Left lung (tissue), 10 donors: ENCODE measurements around the gene TRIM5. TPM values are rescaled to one million over a fixed set of nuclear protein-coding genes. Genes with fewer than 3 reads are reported as not detected.
"Not testable (repeated sequence)": the region's sequence is repeated elsewhere in the genome, so short reads cannot be mapped to it uniquely, and the experiment has no call there.

Experiments used
- ATAC-seq: fragments of 200-7000 bp; cut with Tn5 transposase; one replicate; pipeline ENCODE4 v1.9.1; 2020; ENCODE audit warnings: moderate library complexity
- DNase-seq, 4 donors: peaks; one replicate each; pipeline ENCODE4 v3.0.0-alpha.2; 2013 to 2020
- H3K27ac ChIP-seq, 2 donors: fragments of 200-600 bp; sonication (generic) in 1 of 2; one replicate each; pipeline versions ENCODE4 v1.5.0 to v1.8.0; 2020 to 2021
- H3K27me3 ChIP-seq, 2 donors: fragments of 200-600 bp; sonication (generic) in 1 of 2; one replicate each; pipeline versions ENCODE4 v1.5.0 to v1.8.0; 2020 to 2021
- H3K36me3 ChIP-seq, 2 donors: fragments of 200-600 bp; sonication (generic) in 1 of 2; one replicate each; pipeline versions ENCODE4 v1.5.0 to v1.8.0; 2020 to 2021
- H3K4me1 ChIP-seq, 2 donors: fragments of 200-600 bp; one replicate each; pipeline ENCODE4 v1.8.0; 2021
- H3K4me3 ChIP-seq, 2 donors: fragments of 200-600 bp; sonication (generic) in 1 of 2; one replicate each; pipeline versions ENCODE4 v1.5.0 to v1.8.0; 2020 to 2021; ENCODE audit warnings: mild to moderate bottlenecking in 1 of 2
- H3K9me3 ChIP-seq, 2 donors: fragments of 200-600 bp; sonication (generic) in 1 of 2; one replicate each; pipeline versions ENCODE4 v1.5.0 to v1.8.0; 2020 to 2021
- CTCF ChIP-seq, 2 donors: fragments of 200-600 bp; sonication (generic) in 1 of 2; IDR thresholded peaks; one replicate each; pipeline versions ENCODE4 v1.5.0 to v1.8.0; 2021; ENCODE audit warnings: antibody characterized with exemption in 2 of 2
- intact Hi-C, 2 donors: fragments of 100-400 bp; cut with DNase I; formaldehyde crosslinking; loops; one replicate each; pipeline versions ENCODE4 v1.11.2 to v1.14.2; 2022
- polyA plus RNA-seq, 6 donors: library from polyadenylated mRNA; unstranded; fragments of 120-200 nt; gene quantifications; one replicate each; pipeline ENCODE4 v1.2.1, GENCODE V29; 2013; ENCODE audit not compliant: insufficient read length in 6 of 6
- total RNA-seq, 2 donors: library from RNA; stranded (reverse); fragmentation: NEBNext Ultra II Directional; extraction: Animal tissue kit (Norgen Biotek cat#: 25700); gene quantifications; one replicate each; pipeline ENCODE4 v1.2.1, GENCODE V29; 2021
- donor health status: DM: no; HTN: yes; CAD: no.
- donor health status: DM: no; HTN: no; CAD: no.

Gene TRIM5
- total and polyA plus RNA-seq, 8 donors = 42.6 to 65.4 (median 58.6) TPM

- H3K27ac ChIP-seq = no peak overlapping the region
- peaks cover 0 to 79% of the 10 kb centered on the region in 2 donors for H3K36me3 ChIP-seq
- no peaks in the 10 kb centered on the region for H3K4me1 ChIP-seq
- no peaks in the 10 kb centered on the region for H3K9me3 ChIP-seq
- DNase-seq (no peak), ATAC-seq (no peak)
- no peaks in the 10 kb centered on the region for H3K27me3 ChIP-seq
- no peak overlapping the region for H3K4me3 ChIP-seq
- intact Hi-C loops = no loop called here
- TF ChIP-seq CTCF (IDR thresholded peaks at IDR 0.05) = no peak
Measured at GRCh38 chr11:5665051-5665570, 19.8 kb downstream of the TRIM5 start.

- Histone ChIP-seq H3K9me3 (no peaks in the 10 kb centered on the region), H3K27ac (no peak overlapping the region), H3K4me1 (no peaks in the 10 kb centered on the region), H3K4me3 (no peak overlapping the region), H3K36me3 (peaks cover 0 to 63% of the 10 kb centered on the region in 2 donors), H3K27me3 (no peaks in the 10 kb centered on the region)
- DNase-seq = no peak
- intact Hi-C loops = no loop called here
- TF ChIP-seq CTCF (IDR thresholded peaks at IDR 0.05) = no peak
- ATAC-seq = no peak
Measured at GRCh38 chr11:5663511-5663910, 21.4 kb downstream of the TRIM5 start.

GRCh38 chr11:5658318-5658717, 26.6 kb downstream of the TRIM5 start:
- ATAC-seq (no peak), DNase-seq (no peak)
- H3K27ac ChIP-seq = no peak overlapping the region
- no peak for TF ChIP-seq CTCF (IDR thresholded peaks at IDR 0.05)
- H3K9me3 ChIP-seq = peaks cover 0 to 3% of the 10 kb centered on the region in 2 donors
- intact Hi-C loops = no loop called here
- H3K36me3 ChIP-seq = peaks cover 0 to 17% of the 10 kb centered on the region in 2 donors
- no peaks in the 10 kb centered on the region for H3K27me3 ChIP-seq
- H3K4me1 ChIP-seq = no peaks in the 10 kb centered on the region
- no peak overlapping the region for H3K4me3 ChIP-seq

GRCh38 chr11:5656956-5657355, 27.9 kb downstream of the TRIM5 start:
- H3K36me3 ChIP-seq, H3K4me3 ChIP-seq, intact Hi-C loops, H3K4me1 ChIP-seq, H3K27me3 ChIP-seq, H3K9me3 ChIP-seq, H3K27ac ChIP-seq, ATAC-seq, DNase-seq: not testable (repeated sequence)

- H3K4me1 ChIP-seq = no peaks in the 10 kb centered on the region
- H3K9me3 ChIP-seq = peaks cover 0 to 9% of the 10 kb centered on the region in 2 donors
- no peaks in the 10 kb centered on the region for H3K27me3 ChIP-seq
- no peak overlapping the region for H3K27ac ChIP-seq
- peaks cover 0 to 4% of the 10 kb centered on the region in 2 donors for H3K36me3 ChIP-seq
- no peak for ATAC-seq
- no peak for DNase-seq
- no peak for TF ChIP-seq CTCF (IDR thresholded peaks at IDR 0.05)
- H3K4me3 ChIP-seq = no peak overlapping the region
- intact Hi-C loops = no loop called here
Measured at GRCh38 chr11:5655474-5655873, 29.4 kb downstream of the TRIM5 start.

GRCh38 chr11:5646139-5646538, 38.7 kb downstream of the TRIM5 start:
- DNase-seq (no peak), ATAC-seq (no peak)
- Histone ChIP-seq H3K27ac (no peak overlapping the region), H3K4me3 (no peak overlapping the region), H3K9me3 (no peaks in the 10 kb centered on the region), H3K36me3 (peaks cover 0 to 34% of the 10 kb centered on the region in 2 donors), H3K27me3 (no peaks in the 10 kb centered on the region), H3K4me1 (no peaks in the 10 kb centered on the region)
- intact Hi-C loops = no loop called here
- no peak for TF ChIP-seq CTCF (IDR thresholded peaks at IDR 0.05)
